SK-N-MC (cell line): ENCODE data around the gene LOX.

Experiments
- DNase-seq: peaks from one replicate; pipeline ENCODE4 v3.0.0-alpha.2; 2011; ENCODE audit warnings: low read depth, low spot score
- H3K27ac ChIP-seq: fragments of 200-600 bp; sonication (generic); 2 replicates; pipeline ENCODE4 v1.5.1; 2016; ENCODE audit warnings: mixed run types
- H3K36me3 ChIP-seq: fragments of 200-600 bp; sonication (generic); 2 replicates; pipeline ENCODE4 v1.6.1; 2017; ENCODE audit warnings: antibody characterized with exemption, low read length, mixed read lengths; ENCODE audit not compliant: insufficient read depth
- H3K4me3 ChIP-seq: fragments of 200-600 bp; sonication (generic); 2 replicates; pipeline ENCODE4 v1.5.1; 2016
- H3K9ac ChIP-seq: fragments of 200-600 bp; sonication (generic); 2 replicates; pipeline ENCODE4 v1.8.0; 2017; ENCODE audit warnings: mixed run types, mixed read lengths; ENCODE audit not compliant: insufficient read length
- H3K9me3 ChIP-seq: fragments of 200-600 bp; sonication (generic); 2 replicates; pipeline ENCODE4 v1.6.1; 2017; ENCODE audit warnings: low read depth, mild to moderate bottlenecking, antibody characterized with exemption, low read length, moderate library complexity, mixed read lengths
- EZH2 ChIP-seq: fragments of 200-600 bp; sonication (generic); IDR thresholded peaks from one replicate; pipeline ENCODE4 v1.6.1; 2017; ENCODE audit warnings: antibody characterized with exemption
- FOXP2 ChIP-seq: optimal IDR thresholded peaks from 2 replicates; pipeline ENCODE3; 2011; ENCODE audit warnings: mild to moderate bottlenecking, moderate library complexity; ENCODE audit not compliant: insufficient read depth; ENCODE audit errors: extremely low read length, control extremely low read depth
- POLR2AphosphoS5 ChIP-seq: IDR thresholded peaks from 2 replicates; pipeline ENCODE4 v1.6.1; 2012; ENCODE audit warnings: mild to moderate bottlenecking, low read depth, low read length, borderline replicate concordance

The LOX gene

GRCh38 chr5:122073018-122073417 lies 5.0 kb downstream of the LOX start:
- H3K27ac ChIP-seq = peak overlapping the region; percentile 95
- peaks cover 46% of the 10 kb centered on the region for H3K36me3 ChIP-seq
- H3K9ac ChIP-seq = peak overlapping the region; percentile 61
- H3K4me3 ChIP-seq = peak overlapping the region; percentile 66
- TF ChIP-seq POLR2AphosphoS5 (peak; percentile 49; the same call in 1 of the 2 replicates), FOXP2 (no peak), EZH2 (no peak)
- no peaks in the 10 kb centered on the region for H3K9me3 ChIP-seq
- DNase-seq = peak; percentile 79

- Histone ChIP-seq H3K27ac (peak overlapping the region; percentile 82), H3K4me3 (0 out of 2 replicates have a peak overlapping the region, but pooled peaks have one; percentile 2), H3K9me3 (no peaks in the 10 kb centered on the region), H3K9ac (no peak overlapping the region), H3K36me3 (peaks cover 56% of the 10 kb centered on the region)
- TF ChIP-seq POLR2AphosphoS5 (no peak), FOXP2 (no peak), EZH2 (no peak)
- peak; percentile 10 for DNase-seq
Measured at GRCh38 chr5:122067390-122067789, 10.7 kb downstream of the LOX start.

GRCh38 chr5:122064992-122065391 lies 13.1 kb downstream of the LOX start:
- no peak overlapping the region for H3K4me3 ChIP-seq
- DNase-seq = no peak
- no peak for TF ChIP-seq FOXP2
- no peak for TF ChIP-seq EZH2
- TF ChIP-seq POLR2AphosphoS5 = no peak
- no peak overlapping the region for H3K27ac ChIP-seq
- H3K9me3 ChIP-seq = no peaks in the 10 kb centered on the region
- no peak overlapping the region for H3K9ac ChIP-seq
- H3K36me3 ChIP-seq = peaks cover 42% of the 10 kb centered on the region

- no peaks in the 10 kb centered on the region for H3K9me3 ChIP-seq
- TF ChIP-seq FOXP2 = no peak
- no peak for TF ChIP-seq POLR2AphosphoS5
- no peak for TF ChIP-seq EZH2
- H3K9ac ChIP-seq = no peak overlapping the region
- H3K27ac ChIP-seq = no peak overlapping the region
- H3K36me3 ChIP-seq = peaks cover 31% of the 10 kb centered on the region
- no peak overlapping the region for H3K4me3 ChIP-seq
- no peak for DNase-seq
Measured at GRCh38 chr5:122063836-122064235, 14.2 kb downstream of the LOX start.

GRCh38 chr5:122062205-122062604 lies 15.9 kb downstream of the LOX start:
- Histone ChIP-seq H3K36me3 (peaks cover 15% of the 10 kb centered on the region), H3K9me3 (no peaks in the 10 kb centered on the region), H3K27ac (no peak overlapping the region), H3K4me3 (no peak overlapping the region), H3K9ac (no peak overlapping the region)
- no peak for DNase-seq
- TF ChIP-seq FOXP2 = no peak
- TF ChIP-seq POLR2AphosphoS5 = no peak
- TF ChIP-seq EZH2 = no peak

GRCh38 chr5:122056913-122057312 lies 21.1 kb downstream of the LOX start:
- Histone ChIP-seq H3K9me3 (no peaks in the 10 kb centered on the region), H3K9ac (no peak overlapping the region), H3K36me3 (peaks cover 6% of the 10 kb centered on the region; the same call in 1 of the 2 replicates), H3K27ac (no peak overlapping the region), H3K4me3 (no peak overlapping the region)
- TF ChIP-seq FOXP2 (no peak), EZH2 (no peak), POLR2AphosphoS5 (no peak)
- DNase-seq = no peak

- TF ChIP-seq EZH2 (no peak), FOXP2 (no peak), POLR2AphosphoS5 (no peak)
- Histone ChIP-seq H3K9ac (no peak overlapping the region), H3K9me3 (no peaks in the 10 kb centered on the region), H3K4me3 (no peak overlapping the region), H3K27ac (no peak overlapping the region), H3K36me3 (peaks cover 10% of the 10 kb centered on the region; the same call in 1 of the 2 replicates)
- no peak for DNase-seq
Measured at GRCh38 chr5:122054266-122054665, 23.8 kb downstream of the LOX start.

GRCh38 chr5:122053181-122054109 lies 24.6 kb downstream of the LOX start:
- Histone ChIP-seq H3K9ac (no peak overlapping the region), H3K36me3 (peaks cover 10% of the 10 kb centered on the region; the same call in 1 of the 2 replicates), H3K27ac (no peak overlapping the region), H3K9me3 (no peaks in the 10 kb centered on the region), H3K4me3 (no peak overlapping the region)
- no peak for TF ChIP-seq FOXP2
- TF ChIP-seq POLR2AphosphoS5 = no peak
- no peak for TF ChIP-seq EZH2
- no peak for DNase-seq
